Measurements from ENCODE around the gene GHRH. TPM values are rescaled to one million over a fixed set of nuclear protein-coding genes. Genes with fewer than 3 reads are reported as not detected.

GHRH gene
- total RNA-seq, 1 experiment from 2014 or later: not detected

DNA sequence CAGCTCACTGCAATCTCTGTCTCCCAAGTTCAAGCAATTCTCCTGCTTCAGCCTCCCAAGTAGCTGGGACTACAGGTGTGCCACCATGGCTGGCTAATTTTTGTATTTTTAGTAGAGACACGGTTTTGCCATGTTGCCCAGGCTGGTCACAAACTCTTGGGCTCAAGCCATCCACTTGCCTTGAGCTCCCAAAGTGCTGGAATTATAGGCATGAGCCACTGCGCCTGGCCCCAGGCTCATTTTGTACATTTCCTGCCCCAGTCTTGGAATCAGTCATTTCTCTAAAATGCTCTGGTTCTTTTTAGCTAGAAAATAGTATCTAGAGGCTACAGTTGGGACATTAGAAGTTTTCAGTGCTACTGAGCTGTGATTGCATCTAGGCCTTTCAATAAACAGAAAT is 41.4 kb upstream of the GHRH start:
- ATAC-seq (no peak), DNase-seq (ENCODE audit: low read depth, low spot score) (no peak)
- in situ Hi-C loops (cut with HindIII; ENCODE audit: low pct_unique_long_range_greater_than_20kb, low sequenced_read_pairs) (no loop called here), intact Hi-C loops (cut with micrococcal nuclease; ENCODE audit: unreplicated experiment) (no loop called here)
- Histone ChIP-seq H3K4me1 (ENCODE audit: control insufficient read depth, insufficient read depth, low read length) (no peaks in the 10 kb centered on the region), H3K27ac (ENCODE audit: low read length) (no peak overlapping the region), H3K9me3 (ENCODE audit: control insufficient read depth, insufficient read depth, low read depth, low read length) (no peaks in the 10 kb centered on the region), H3K4me3 (ENCODE audit: low read depth in 2 of 2, low read length in 2 of 2) (no peak overlapping the region), H3K36me3 (ENCODE audit: control insufficient read depth, insufficient read depth, low read length) (peaks cover 4% of the 10 kb centered on the region; the same call in 1 of the 2 replicates), H3K27me3 (ENCODE audit: control insufficient read depth, insufficient read depth, low read length) (no peaks in the 10 kb centered on the region)
- POLR2A ChIA-PET: no interaction called here
- BruUV-seq (replicated peaks): no TSS peak
- CTCF ChIA-PET: no interaction called here
- TF ChIP-seq TCF7L2 (IDR thresholded peaks at IDR 0.05; ENCODE audit: low read depth, low read length) (no peak), POLR2AphosphoS5 (IDR thresholded peaks at IDR 0.05; ENCODE audit: low read depth, low read length) (no peak)
- TF ChIP-seq, protein P1, sequence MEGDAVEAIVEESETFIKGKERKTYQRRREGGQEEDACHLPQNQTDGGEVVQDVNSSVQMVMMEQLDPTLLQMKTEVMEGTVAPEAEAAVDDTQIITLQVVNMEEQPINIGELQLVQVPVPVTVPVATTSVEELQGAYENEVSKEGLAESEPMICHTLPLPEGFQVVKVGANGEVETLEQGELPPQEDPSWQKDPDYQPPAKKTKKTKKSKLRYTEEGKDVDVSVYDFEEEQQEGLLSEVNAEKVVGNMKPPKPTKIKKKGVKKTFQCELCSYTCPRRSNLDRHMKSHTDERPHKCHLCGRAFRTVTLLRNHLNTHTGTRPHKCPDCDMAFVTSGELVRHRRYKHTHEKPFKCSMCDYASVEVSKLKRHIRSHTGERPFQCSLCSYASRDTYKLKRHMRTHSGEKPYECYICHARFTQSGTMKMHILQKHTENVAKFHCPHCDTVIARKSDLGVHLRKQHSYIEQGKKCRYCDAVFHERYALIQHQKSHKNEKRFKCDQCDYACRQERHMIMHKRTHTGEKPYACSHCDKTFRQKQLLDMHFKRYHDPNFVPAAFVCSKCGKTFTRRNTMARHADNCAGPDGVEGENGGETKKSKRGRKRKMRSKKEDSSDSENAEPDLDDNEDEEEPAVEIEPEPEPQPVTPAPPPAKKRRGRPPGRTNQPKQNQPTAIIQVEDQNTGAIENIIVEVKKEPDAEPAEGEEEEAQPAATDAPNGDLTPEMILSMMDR (IDR thresholded peaks at IDR 0.05): no peak

DNA sequence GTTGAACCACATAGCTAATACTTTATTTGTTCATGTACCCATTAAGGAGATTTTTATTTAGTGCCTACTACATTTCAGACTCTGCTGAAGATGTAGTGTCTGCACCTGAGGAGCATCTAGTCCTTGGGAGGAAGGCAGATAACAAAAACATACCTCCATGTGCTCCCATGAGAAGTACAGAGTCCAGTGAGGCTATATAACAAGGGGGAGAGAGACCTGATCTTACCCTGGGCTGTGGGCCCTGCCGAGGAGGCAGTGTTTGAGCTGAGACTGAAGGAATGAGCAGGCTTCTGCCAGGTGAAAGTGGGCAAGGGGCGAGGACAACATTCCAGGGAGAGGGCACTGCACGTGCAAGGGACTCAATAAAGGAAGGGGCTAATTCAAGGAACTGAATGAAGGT is 39.9 kb upstream of the GHRH start:
- Histone ChIP-seq H3K27ac (ENCODE audit: low read length) (no peak overlapping the region), H3K4me1 (ENCODE audit: control insufficient read depth, insufficient read depth, low read length) (0 out of 2 replicates have a peak, but pooled peaks cover 3% of the 10 kb centered on the region), H3K27me3 (ENCODE audit: control insufficient read depth, insufficient read depth, low read length) (no peaks in the 10 kb centered on the region), H3K4me3 (ENCODE audit: low read depth in 2 of 2, low read length in 2 of 2) (no peak overlapping the region), H3K9me3 (ENCODE audit: control insufficient read depth, insufficient read depth, low read depth, low read length) (no peaks in the 10 kb centered on the region), H3K36me3 (ENCODE audit: control insufficient read depth, insufficient read depth, low read length) (peaks cover 4% of the 10 kb centered on the region; the same call in 1 of the 2 replicates)
- intact Hi-C loops (cut with micrococcal nuclease; ENCODE audit: unreplicated experiment) (no loop called here), in situ Hi-C loops (cut with HindIII; ENCODE audit: low pct_unique_long_range_greater_than_20kb, low sequenced_read_pairs) (no loop called here)
- no TSS peak for BruUV-seq (replicated peaks)
- no peak for ATAC-seq
- ChIA-PET POLR2A (no interaction called here), CTCF (no interaction called here)
- TF ChIP-seq TCF7L2 (IDR thresholded peaks at IDR 0.05; ENCODE audit: low read depth, low read length) (no peak), POLR2AphosphoS5 (IDR thresholded peaks at IDR 0.05; ENCODE audit: low read depth, low read length) (no peak), SIN3A (IDR thresholded peaks at IDR 0.05; ENCODE audit: borderline replicate concordance, insufficient read depth, low read depth, low read length) (no peak)
- TF ChIP-seq, protein P1 (IDR thresholded peaks at IDR 0.05): no peak
- TF ChIP-seq, protein P2, sequence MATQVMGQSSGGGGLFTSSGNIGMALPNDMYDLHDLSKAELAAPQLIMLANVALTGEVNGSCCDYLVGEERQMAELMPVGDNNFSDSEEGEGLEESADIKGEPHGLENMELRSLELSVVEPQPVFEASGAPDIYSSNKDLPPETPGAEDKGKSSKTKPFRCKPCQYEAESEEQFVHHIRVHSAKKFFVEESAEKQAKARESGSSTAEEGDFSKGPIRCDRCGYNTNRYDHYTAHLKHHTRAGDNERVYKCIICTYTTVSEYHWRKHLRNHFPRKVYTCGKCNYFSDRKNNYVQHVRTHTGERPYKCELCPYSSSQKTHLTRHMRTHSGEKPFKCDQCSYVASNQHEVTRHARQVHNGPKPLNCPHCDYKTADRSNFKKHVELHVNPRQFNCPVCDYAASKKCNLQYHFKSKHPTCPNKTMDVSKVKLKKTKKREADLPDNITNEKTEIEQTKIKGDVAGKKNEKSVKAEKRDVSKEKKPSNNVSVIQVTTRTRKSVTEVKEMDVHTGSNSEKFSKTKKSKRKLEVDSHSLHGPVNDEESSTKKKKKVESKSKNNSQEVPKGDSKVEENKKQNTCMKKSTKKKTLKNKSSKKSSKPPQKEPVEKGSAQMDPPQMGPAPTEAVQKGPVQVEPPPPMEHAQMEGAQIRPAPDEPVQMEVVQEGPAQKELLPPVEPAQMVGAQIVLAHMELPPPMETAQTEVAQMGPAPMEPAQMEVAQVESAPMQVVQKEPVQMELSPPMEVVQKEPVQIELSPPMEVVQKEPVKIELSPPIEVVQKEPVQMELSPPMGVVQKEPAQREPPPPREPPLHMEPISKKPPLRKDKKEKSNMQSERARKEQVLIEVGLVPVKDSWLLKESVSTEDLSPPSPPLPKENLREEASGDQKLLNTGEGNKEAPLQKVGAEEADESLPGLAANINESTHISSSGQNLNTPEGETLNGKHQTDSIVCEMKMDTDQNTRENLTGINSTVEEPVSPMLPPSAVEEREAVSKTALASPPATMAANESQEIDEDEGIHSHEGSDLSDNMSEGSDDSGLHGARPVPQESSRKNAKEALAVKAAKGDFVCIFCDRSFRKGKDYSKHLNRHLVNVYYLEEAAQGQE (IDR thresholded peaks at IDR 0.05; ENCODE audit: insufficient read depth in 1 of 2, low read depth in 2 of 2, low read length in 1 of 2): no peak
- no peak for DNase-seq (ENCODE audit: low read depth, low spot score)
